C4-2B (cell line): Measurements from ENCODE around the gene PCLO.

Experiments used
- CTCF ChIP-seq: fragments of 450-650 bp; conservative IDR thresholded peaks from 2 replicates; pipeline ENCODE4 v1.5.1; 2017; ENCODE audit warnings: mild to moderate bottlenecking
- ZFX ChIP-seq: fragments of 450-650 bp; IDR thresholded peaks from 2 replicates; pipeline ENCODE4 v1.6.1; 2017

- TF ChIP-seq CTCF = no peak
- TF ChIP-seq ZFX = no peak
Observed at GRCh38 chr7:82926477-82926876, 236.2 kb downstream of the PCLO start.
